ENCODE results near the gene ODC1. TPM values are rescaled to one million over a fixed set of nuclear protein-coding genes. Genes with fewer than 3 reads are reported as not detected.

Gene ODC1
- total and polyA plus RNA-seq, 2 donors (not counting 1 experiment from before 2014, with no cell fraction given), result 86.4 to 89.3 TPM

- Histone ChIP-seq H3K4me3 (replicated peaks in 1 of 4; ENCODE audit: control extremely low read depth in 1 of 4, insufficient read depth in 1 of 4, low read depth in 3 of 4, low read length in 4 of 4) (no peak overlapping the region), H4K20me1 (ENCODE audit: control insufficient read depth, extremely low read depth, insufficient read depth, low read length) (no peaks in the 10 kb centered on the region), H3K9me3 (ENCODE audit: control insufficient read depth, insufficient read depth, low read depth, low read length) (no peaks in the 10 kb centered on the region), H3K27ac (ENCODE audit: insufficient read depth, low read length) (no peak overlapping the region), H3K27me3 (ENCODE audit: control insufficient read depth, insufficient read depth, low read length) (no peaks in the 10 kb centered on the region), H3K4me1 (ENCODE audit: control insufficient read depth, extremely low read depth, insufficient read depth, low read length) (no peaks in the 10 kb centered on the region), H2AFZ (ENCODE audit: low read length) (no peak overlapping the region), H3K79me2 (ENCODE audit: control insufficient read depth, insufficient read depth, low read length) (no peaks in the 10 kb centered on the region), H3K4me2 (ENCODE audit: extremely low read depth, insufficient read depth, low read length) (no peak overlapping the region), H3K36me3 (ENCODE audit: control insufficient read depth, insufficient read depth, low read length) (peaks cover 30% of the 10 kb centered on the region), H3K9ac (ENCODE audit: insufficient read depth, low read length) (no peak overlapping the region)
- peak in 1 of 2 donors; percentile 36 for DNase-seq (ENCODE audit: low read depth in 2 of 2)
- no peak for TF ChIP-seq EZH2 (IDR thresholded peaks at IDR 0.05; ENCODE audit: low read length, missing control alignments)
- no peak for TF ChIP-seq CTCF (conservative IDR thresholded peaks at IDR 0.05 in 1 of 2, IDR thresholded peaks at IDR 0.05 in 1 of 2; ENCODE audit: low read depth in 1 of 2, low read length in 2 of 2)
Observed at GRCh38 chr2:10439185-10439879, 8.8 kb downstream of the ODC1 start.

- Histone ChIP-seq H3K4me2 (ENCODE audit: extremely low read depth, insufficient read depth, low read length) (no peak overlapping the region), H3K79me2 (ENCODE audit: control insufficient read depth, insufficient read depth, low read length) (no peaks in the 10 kb centered on the region), H3K9ac (ENCODE audit: insufficient read depth, low read length) (no peak overlapping the region), H3K27ac (ENCODE audit: insufficient read depth, low read length) (no peak overlapping the region), H3K27me3 (ENCODE audit: control insufficient read depth, insufficient read depth, low read length) (no peaks in the 10 kb centered on the region), H3K9me3 (ENCODE audit: control insufficient read depth, insufficient read depth, low read depth, low read length) (no peaks in the 10 kb centered on the region), H4K20me1 (ENCODE audit: control insufficient read depth, extremely low read depth, insufficient read depth, low read length) (no peaks in the 10 kb centered on the region), H2AFZ (ENCODE audit: low read length) (no peak overlapping the region), H3K4me1 (ENCODE audit: control insufficient read depth, extremely low read depth, insufficient read depth, low read length) (no peaks in the 10 kb centered on the region), H3K36me3 (ENCODE audit: control insufficient read depth, insufficient read depth, low read length) (peaks cover 27% of the 10 kb centered on the region), H3K4me3 (replicated peaks in 1 of 4; ENCODE audit: control extremely low read depth in 1 of 4, insufficient read depth in 1 of 4, low read depth in 3 of 4, low read length in 4 of 4) (no peak overlapping the region)
- DNase-seq (ENCODE audit: low read depth in 2 of 2), result no peak
- TF ChIP-seq CTCF (conservative IDR thresholded peaks at IDR 0.05 in 1 of 2, IDR thresholded peaks at IDR 0.05 in 1 of 2; ENCODE audit: low read depth in 1 of 2, low read length in 2 of 2), result no peak
- no peak for TF ChIP-seq EZH2 (IDR thresholded peaks at IDR 0.05; ENCODE audit: low read length, missing control alignments)
Observed at GRCh38 chr2:10438688-10439087, 9.4 kb downstream of the ODC1 start.

GRCh38 chr2:10437806-10438205 is 10.3 kb downstream of the ODC1 start:
- no peak overlapping the region for H3K4me3 ChIP-seq (replicated peaks in 1 of 4; ENCODE audit: control extremely low read depth in 1 of 4, insufficient read depth in 1 of 4, low read depth in 3 of 4, low read length in 4 of 4)
- no peak overlapping the region for H2AFZ ChIP-seq (ENCODE audit: low read length)
- H3K9ac ChIP-seq (ENCODE audit: insufficient read depth, low read length), result no peak overlapping the region
- H3K27ac ChIP-seq (ENCODE audit: insufficient read depth, low read length), result no peak overlapping the region
- H4K20me1 ChIP-seq (ENCODE audit: control insufficient read depth, extremely low read depth, insufficient read depth, low read length), result no peaks in the 10 kb centered on the region
- H3K4me2 ChIP-seq (ENCODE audit: extremely low read depth, insufficient read depth, low read length), result no peak overlapping the region
- TF ChIP-seq CTCF (conservative IDR thresholded peaks at IDR 0.05 in 1 of 2, IDR thresholded peaks at IDR 0.05 in 1 of 2; ENCODE audit: low read depth in 1 of 2, low read length in 2 of 2) (no peak), EZH2 (IDR thresholded peaks at IDR 0.05; ENCODE audit: low read length, missing control alignments) (no peak)
- no peaks in the 10 kb centered on the region for H3K9me3 ChIP-seq (ENCODE audit: control insufficient read depth, insufficient read depth, low read depth, low read length)
- H3K4me1 ChIP-seq (ENCODE audit: control insufficient read depth, extremely low read depth, insufficient read depth, low read length), result no peaks in the 10 kb centered on the region
- no peaks in the 10 kb centered on the region for H3K79me2 ChIP-seq (ENCODE audit: control insufficient read depth, insufficient read depth, low read length)
- no peaks in the 10 kb centered on the region for H3K27me3 ChIP-seq (ENCODE audit: control insufficient read depth, insufficient read depth, low read length)
- H3K36me3 ChIP-seq (ENCODE audit: control insufficient read depth, insufficient read depth, low read length), result peaks cover 22% of the 10 kb centered on the region
- no peak for DNase-seq (ENCODE audit: low read depth in 2 of 2)

Data from fibroblast of lung (primary cell).